ENCODE data around the gene SGMS2. TPM values are rescaled to one million over a fixed set of nuclear protein-coding genes. Genes with fewer than 3 reads are reported as not detected.
"Not testable (repeated sequence)": the region's sequence is repeated elsewhere in the genome, so short reads cannot be mapped to it uniquely, and the experiment has no call there.

The SGMS2 gene
- total RNA-seq, 2 experiments from 2014 or later: 0.42 to 0.46 TPM

DNA sequence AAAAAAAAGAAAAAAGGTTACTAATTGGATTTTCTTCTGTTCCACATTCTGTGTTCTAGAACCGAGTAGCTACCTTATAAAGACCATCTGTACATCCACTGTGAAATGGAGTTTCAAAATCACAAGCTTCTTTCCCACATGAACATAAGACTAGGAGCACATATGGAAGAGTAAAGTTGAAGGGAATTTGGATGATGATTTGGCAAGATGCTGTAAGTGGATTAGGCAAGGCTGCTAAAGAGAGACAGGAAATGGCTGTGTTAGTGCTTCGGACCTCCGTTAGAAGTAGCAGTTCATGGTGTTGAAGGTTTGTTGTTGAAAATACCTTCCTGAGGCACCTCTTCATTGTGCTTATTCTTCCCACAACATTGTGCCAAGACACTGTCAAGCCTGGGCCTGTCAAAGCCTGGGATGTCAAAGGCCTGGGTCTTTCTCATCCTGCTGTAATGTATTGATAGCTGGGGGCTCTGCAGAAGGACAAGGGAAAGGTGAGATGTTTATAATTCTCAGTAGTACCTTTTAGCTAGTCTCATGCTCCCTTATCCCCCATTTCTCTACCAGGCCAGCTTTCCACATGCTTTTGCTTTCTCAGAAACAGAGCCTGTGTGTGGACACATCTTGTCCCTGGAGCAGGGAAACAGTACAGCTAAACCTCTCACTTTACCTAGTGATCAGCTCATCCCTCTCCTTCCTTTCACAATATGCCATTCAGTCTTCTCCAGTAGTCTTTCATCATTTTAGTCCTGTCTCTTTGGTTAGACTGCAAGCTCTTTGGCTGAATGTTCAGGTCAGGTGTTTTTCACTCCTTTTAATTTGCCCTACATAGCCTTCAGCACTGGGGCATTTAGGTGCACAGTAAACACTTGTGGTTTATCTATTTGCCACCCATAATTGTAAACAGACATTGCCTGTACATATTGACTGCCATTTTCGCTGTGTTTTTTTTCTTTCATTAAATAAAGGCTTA lies 68.7 kb downstream of the SGMS2 start:
- Mint-ChIP-seq H3K4me1 (peaks cover 6% of the 10 kb centered on the region), H3K4me3 (no peak overlapping the region), H3K27me3 (peaks cover 7% of the 10 kb centered on the region), H3K9me3 (peaks cover 9% of the 10 kb centered on the region), H3K27ac (no peak overlapping the region), H3K36me3 (ENCODE audit: low read depth) (no peaks in the 10 kb centered on the region)
- ChIA-PET POLR2A (interaction anchor here (0.7 kb wide), 1 partner anchor 8 kb away, joined by 4 read pairs; no protein-coding TSS in a partner anchor), CTCF (interaction anchor here (1.1 kb wide), 1 partner anchor 24 kb away, joined by 3 read pairs; no protein-coding TSS in a partner anchor)
- DNase-seq: no peak

DNA sequence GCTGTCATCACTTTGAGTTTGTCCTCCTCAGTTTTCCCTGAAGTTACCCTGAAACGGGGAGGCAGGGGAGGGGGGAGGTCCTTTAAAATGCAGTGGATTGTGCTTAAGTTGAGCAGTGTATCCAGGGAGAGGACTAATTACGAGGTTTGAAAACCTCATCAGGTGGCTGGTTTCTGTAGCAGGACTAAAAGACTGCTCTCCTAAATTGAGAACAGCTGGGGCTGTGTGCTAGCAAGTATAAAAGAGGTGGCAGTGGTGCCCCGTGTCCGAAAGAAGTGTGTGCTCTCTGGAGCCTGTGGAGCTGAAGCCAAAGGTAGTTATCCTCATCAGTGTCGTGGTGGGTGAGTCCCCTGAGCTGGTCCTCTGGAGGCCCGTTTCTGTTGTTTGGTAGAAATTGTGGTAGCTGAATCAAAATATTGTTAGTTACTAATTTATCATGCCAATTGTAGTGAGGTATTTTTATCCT lies 69.4 kb downstream of the SGMS2 start:
- H3K4me1 Mint-ChIP-seq: peaks cover 6% of the 10 kb centered on the region
- ChIA-PET POLR2A (interaction anchor here (0.7 kb wide), 1 partner anchor 8 kb away, joined by 4 read pairs; no protein-coding TSS in a partner anchor), CTCF (interaction anchor here (1.1 kb wide), 1 partner anchor 25 kb away, joined by 3 read pairs; no protein-coding TSS in a partner anchor)
- no peaks in the 10 kb centered on the region for H3K36me3 Mint-ChIP-seq (ENCODE audit: low read depth)
- H3K27ac Mint-ChIP-seq: no peak overlapping the region
- H3K9me3 Mint-ChIP-seq: peaks cover 7% of the 10 kb centered on the region
- peaks cover 7% of the 10 kb centered on the region for H3K27me3 Mint-ChIP-seq
- no peak overlapping the region for H3K4me3 Mint-ChIP-seq
- no peak for DNase-seq

DNA sequence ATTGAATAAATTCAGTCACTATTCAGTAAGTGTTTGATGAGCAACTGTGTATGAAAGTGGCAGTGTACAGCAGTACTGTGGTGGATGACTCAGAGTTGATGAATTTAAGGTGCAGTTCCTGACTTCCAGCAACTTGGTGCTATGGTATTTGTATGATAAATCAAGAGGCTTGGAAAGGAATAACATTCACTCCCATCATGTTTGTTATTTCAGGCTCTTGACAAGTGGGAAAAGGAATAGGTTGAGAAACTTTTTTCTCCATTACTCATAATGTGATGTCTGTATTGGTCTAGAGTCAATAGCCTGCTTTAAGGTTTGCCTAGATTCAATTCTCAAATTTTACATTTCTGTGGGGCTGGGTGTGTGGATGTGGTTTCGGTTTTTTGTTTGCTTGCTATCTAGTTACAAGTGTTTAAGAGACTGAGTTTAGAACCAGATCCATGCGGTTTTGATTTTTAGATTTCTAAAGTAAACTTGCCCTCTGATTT lies 71.5 kb downstream of the SGMS2 start:
- POLR2A ChIA-PET: no interaction called here
- no peak for DNase-seq
- peaks cover 3% of the 10 kb centered on the region for H3K9me3 Mint-ChIP-seq

DNA sequence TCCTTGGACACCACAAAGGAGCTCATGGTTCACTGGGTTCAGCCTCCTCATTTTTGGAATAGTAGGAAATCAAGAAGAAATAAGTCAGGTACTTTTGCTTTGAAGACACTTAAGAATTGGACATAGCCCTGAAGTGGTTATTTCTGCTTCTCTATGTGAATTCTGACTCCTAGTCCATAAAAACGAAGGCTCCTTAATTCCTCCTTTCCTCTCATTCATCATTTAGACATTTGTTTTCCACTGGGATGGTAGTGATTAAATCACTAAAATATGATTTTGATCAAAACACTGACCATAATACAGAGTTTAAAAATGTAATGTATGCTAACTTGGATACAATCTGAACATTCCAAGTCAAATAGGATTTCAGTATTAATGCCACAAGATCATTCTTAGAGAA lies 71.9 kb downstream of the SGMS2 start:
- Mint-ChIP-seq H3K27ac (no peak overlapping the region), H3K36me3 (ENCODE audit: low read depth) (no peaks in the 10 kb centered on the region), H3K9me3 (peaks cover 3% of the 10 kb centered on the region), H3K27me3 (peaks cover 17% of the 10 kb centered on the region), H3K4me1 (peaks cover 6% of the 10 kb centered on the region), H3K4me3 (no peak overlapping the region)
- ChIA-PET CTCF (no interaction called here), POLR2A (no interaction called here)
- no peak for DNase-seq

More for the DNA sequence above, 71.5 kb downstream of the SGMS2 start:
- CTCF ChIA-PET: interaction anchor here (0.6 kb wide), 1 partner anchor 834 kb away, joined by 3 read pairs; no protein-coding TSS in a partner anchor
- Mint-ChIP-seq H3K27ac (no peak overlapping the region), H3K36me3 (ENCODE audit: low read depth) (no peaks in the 10 kb centered on the region), H3K4me3 (no peak overlapping the region), H3K27me3 (peaks cover 13% of the 10 kb centered on the region), H3K4me1 (peaks cover 6% of the 10 kb centered on the region)

DNA sequence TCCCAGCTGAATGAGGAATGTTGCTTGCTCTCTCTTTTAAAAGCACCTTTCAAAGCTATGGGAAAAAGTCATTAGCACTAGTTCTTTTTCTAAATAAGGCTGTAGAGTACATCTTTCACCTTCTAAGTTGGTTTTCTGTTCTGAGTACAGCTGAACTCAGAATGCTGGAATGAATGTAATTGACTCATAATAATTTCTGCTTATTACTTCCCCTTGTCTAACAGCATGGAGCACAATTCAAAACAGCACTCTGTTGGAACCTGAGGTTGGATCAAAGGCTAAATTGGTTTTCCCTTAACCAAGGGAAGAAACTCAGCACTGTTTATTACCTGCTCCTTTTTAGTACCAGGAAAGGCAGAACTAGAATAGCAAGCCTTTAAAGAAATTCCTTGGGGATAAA lies 73.1 kb downstream of the SGMS2 start:
- Mint-ChIP-seq H3K27ac (no peak overlapping the region), H3K4me1 (peaks cover 6% of the 10 kb centered on the region), H3K27me3 (peaks cover 17% of the 10 kb centered on the region), H3K4me3 (no peak overlapping the region), H3K9me3 (no peaks in the 10 kb centered on the region), H3K36me3 (ENCODE audit: low read depth) (no peaks in the 10 kb centered on the region)
- no peak for DNase-seq
- POLR2A ChIA-PET: interaction anchor here (0.6 kb wide), 1 partner anchor 12 kb away, joined by 3 read pairs; no protein-coding TSS in a partner anchor
- CTCF ChIA-PET: no interaction called here

DNA sequence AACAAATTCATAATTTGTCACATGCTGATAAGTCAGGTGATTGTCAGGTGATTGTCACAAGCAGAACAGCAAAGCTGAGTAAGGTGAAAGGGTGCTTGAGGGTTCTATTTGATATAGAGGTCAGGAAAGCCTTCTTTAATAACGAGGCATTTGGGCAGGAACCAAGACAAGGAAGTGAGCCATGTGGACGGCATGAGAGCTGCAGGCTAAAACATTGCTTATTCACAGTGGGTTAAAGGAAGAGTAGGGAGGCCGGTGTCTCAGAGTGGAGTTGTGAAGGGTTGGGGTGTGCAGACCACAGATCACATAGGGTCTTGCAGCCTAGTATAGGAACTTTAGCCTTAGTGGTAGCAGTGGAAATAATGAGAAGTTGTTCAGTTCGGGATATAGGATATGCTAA lies 75.3 kb downstream of the SGMS2 start:
- Mint-ChIP-seq H3K4me1 (peaks cover 6% of the 10 kb centered on the region), H3K9me3 (peaks cover 6% of the 10 kb centered on the region), H3K36me3 (ENCODE audit: low read depth) (no peaks in the 10 kb centered on the region), H3K27ac (no peak overlapping the region), H3K4me3 (no peak overlapping the region), H3K27me3 (peaks cover 18% of the 10 kb centered on the region)
- CTCF ChIA-PET: no interaction called here
- no peak for DNase-seq
- POLR2A ChIA-PET: interaction anchor here (0.6 kb wide), 1 partner anchor 1376 kb away, joined by 3 read pairs; no protein-coding TSS in a partner anchor

DNA sequence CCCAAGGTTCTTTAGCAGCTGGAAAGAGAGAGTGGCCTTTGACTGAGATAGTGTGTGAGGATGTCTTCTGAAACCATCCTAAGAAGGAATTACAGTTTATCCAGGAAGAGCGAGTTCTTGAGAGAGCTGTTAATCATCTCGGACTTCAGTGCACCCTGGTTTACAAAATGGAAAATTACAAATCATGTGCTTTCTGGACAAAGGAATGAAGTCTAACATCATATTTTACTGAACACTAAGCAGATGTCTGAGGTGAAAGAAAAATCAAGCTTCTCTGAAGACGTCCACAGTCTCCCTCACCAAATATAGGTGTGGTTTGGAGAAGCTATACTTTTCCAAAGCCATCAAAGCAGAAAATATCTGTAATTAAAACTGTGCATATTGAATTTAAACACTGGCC lies 75.8 kb downstream of the SGMS2 start:
- Mint-ChIP-seq H3K27me3 (peaks cover 14% of the 10 kb centered on the region), H3K27ac (no peak overlapping the region), H3K4me3 (no peak overlapping the region), H3K9me3 (peaks cover 6% of the 10 kb centered on the region), H3K4me1 (peaks cover 6% of the 10 kb centered on the region), H3K36me3 (ENCODE audit: low read depth) (no peaks in the 10 kb centered on the region)
- POLR2A ChIA-PET: interaction anchor here (0.6 kb wide), 1 partner anchor 1376 kb away, joined by 3 read pairs; no protein-coding TSS in a partner anchor
- CTCF ChIA-PET: no interaction called here
- DNase-seq: no peak

DNA sequence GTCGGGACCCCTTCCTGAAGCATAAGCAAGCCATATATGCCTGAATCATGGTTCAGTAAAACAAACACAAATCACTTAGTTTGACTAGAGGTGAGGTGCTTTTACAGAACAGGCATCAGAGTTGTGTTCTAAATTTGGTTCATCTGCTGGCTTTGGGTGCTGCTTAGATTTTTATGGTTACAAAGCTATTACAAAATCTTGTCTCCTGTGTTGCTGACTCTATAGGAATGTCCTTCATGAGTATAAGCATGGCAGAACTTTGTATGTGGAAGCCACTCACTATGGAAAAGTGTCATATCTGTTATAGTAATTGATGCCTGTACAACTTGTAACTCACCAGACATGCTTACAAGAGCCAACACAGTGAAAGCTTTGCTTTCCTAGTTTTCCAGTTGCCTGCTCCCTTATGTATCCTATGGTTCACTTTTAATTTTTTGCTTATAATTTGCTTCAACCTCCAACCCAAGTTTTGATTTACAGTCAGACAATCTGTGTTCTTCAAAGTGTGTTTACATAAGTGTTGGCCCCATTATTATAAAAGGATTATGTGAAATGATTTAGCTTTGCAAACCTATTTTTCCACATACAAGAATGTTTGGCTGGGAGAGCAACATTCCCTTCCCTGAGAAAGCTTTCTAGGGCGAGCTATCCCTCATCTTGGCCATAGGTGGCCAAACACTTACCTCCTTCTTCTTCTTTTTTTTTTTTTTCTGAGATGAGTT lies 76.6 kb downstream of the SGMS2 start:
- H3K36me3 Mint-ChIP-seq (ENCODE audit: low read depth): no peaks in the 10 kb centered on the region
- peaks cover 6% of the 10 kb centered on the region for H3K9me3 Mint-ChIP-seq
- DNase-seq: no peak
- ChIA-PET CTCF (interaction anchor here (0.6 kb wide), 1 partner anchor 57 kb away, joined by 4 read pairs; no protein-coding TSS in a partner anchor), POLR2A (no interaction called here)
- H3K27ac Mint-ChIP-seq: no peak overlapping the region
- H3K4me1 Mint-ChIP-seq: peaks cover 3% of the 10 kb centered on the region
- H3K27me3 Mint-ChIP-seq: peaks cover 14% of the 10 kb centered on the region
- no peak overlapping the region for H3K4me3 Mint-ChIP-seq

DNA sequence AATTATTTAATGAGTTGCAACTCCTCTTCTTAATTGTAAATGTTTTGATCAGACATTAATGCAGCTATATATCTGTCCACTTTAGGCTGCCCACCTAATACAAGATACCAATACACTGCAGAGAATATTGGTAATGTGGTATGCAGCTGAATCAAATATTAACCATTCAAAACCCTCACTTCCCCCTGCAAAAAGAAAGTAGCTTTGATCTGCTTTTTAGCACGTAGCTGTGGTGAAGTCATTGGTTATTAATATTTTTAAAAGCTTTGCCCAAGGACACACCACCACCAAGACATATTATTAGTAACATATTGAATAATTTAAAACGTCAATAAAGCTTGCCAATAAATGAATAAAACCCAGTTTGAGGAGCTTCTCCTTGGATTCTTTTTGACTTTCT lies 78.0 kb downstream of the SGMS2 start:
- no peak overlapping the region for H3K4me3 Mint-ChIP-seq
- DNase-seq: no peak
- H3K27ac Mint-ChIP-seq: no peak overlapping the region
- ChIA-PET CTCF (no interaction called here), POLR2A (no interaction called here)
- no peaks in the 10 kb centered on the region for H3K36me3 Mint-ChIP-seq (ENCODE audit: low read depth)
- H3K27me3 Mint-ChIP-seq: peaks cover 12% of the 10 kb centered on the region
- H3K4me1 Mint-ChIP-seq: no peaks in the 10 kb centered on the region
- peaks cover 6% of the 10 kb centered on the region for H3K9me3 Mint-ChIP-seq

DNA sequence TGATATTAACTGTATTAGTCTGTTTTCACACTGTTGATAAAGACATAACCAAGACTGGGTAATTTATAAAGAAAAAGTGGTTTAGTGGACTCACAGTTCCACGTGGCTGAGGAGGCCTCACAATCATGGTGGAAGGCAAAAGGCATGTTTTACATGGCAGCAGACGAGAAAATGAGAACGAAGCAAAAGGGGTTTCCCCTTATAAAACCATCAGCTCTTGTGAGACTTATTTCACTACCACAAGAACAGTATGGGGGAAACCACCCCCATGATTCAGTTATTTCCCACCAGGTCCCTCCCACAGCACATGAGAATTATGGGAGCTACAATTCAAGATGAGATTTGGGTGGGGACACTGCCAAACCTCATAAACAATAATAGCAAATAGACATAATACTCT lies 80.3 kb downstream of the SGMS2 start:
- DNase-seq; CTCF ChIA-PET; H3K4me1 Mint-ChIP-seq; H3K9me3 Mint-ChIP-seq; H3K27ac Mint-ChIP-seq; H3K27me3 Mint-ChIP-seq; H3K4me3 Mint-ChIP-seq; H3K36me3 Mint-ChIP-seq (ENCODE audit: low read depth); POLR2A ChIA-PET: not testable (repeated sequence)

DNA sequence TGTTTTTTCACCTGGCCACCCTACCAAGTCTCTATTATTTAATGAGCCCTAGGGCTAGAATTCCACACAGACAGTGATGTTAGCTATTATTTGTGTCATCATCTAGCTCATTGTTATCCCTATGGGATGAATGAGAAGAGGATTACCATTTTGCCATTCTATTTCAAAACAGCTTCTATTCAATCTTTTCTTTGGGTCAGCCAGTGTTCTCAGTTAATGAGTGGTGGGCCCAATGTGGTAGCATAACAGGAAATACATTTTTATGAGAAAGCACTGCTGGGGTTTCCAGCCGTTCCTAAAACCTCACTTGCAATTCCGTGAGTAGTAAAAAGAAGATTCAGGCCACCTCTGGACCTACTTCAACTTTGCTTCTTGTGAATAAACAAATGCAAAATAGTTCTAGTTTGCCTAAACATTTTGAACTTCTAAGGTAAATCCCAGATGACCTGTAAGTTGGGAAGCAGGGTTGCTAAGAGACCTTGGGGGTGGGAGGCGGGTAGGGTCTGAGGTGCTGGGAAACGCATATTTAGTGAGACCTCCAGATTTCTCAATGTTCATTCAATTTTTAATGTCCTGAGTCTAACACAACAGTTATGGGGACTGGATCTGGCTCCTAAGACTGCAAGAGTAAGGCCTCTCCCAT lies 81.8 kb downstream of the SGMS2 start:
- ChIA-PET CTCF (no interaction called here), POLR2A (no interaction called here)
- no peaks in the 10 kb centered on the region for H3K36me3 Mint-ChIP-seq (ENCODE audit: low read depth)
- DNase-seq: no peak
- H3K4me1 Mint-ChIP-seq: no peaks in the 10 kb centered on the region
- no peak overlapping the region for H3K27ac Mint-ChIP-seq
- H3K9me3 Mint-ChIP-seq: peaks cover 6% of the 10 kb centered on the region
- H3K4me3 Mint-ChIP-seq: no peak overlapping the region
- H3K27me3 Mint-ChIP-seq: peaks cover 2% of the 10 kb centered on the region

DNA sequence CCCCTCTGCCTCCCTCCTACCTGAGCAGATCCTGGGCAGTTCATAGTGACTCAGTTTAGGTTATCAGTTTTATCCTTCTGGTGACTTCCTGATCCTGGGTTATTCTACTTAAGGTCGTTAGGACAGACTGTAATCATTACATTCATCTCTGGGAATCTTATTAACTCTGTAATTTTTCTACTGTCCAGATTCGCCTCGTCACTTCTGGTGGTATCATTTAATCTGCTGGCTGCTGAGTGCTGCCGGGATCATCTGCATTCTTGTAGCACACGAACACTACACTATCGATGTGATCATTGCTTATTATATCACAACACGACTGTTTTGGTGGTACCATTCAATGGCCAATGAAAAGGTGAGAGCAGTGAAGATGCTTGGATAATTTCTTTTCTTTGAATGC lies 83.6 kb downstream of the SGMS2 start:
- Mint-ChIP-seq H3K36me3 (ENCODE audit: low read depth) (no peaks in the 10 kb centered on the region), H3K4me3 (no peak overlapping the region), H3K4me1 (peaks cover 2% of the 10 kb centered on the region), H3K27me3 (peaks cover 4% of the 10 kb centered on the region), H3K27ac (no peak overlapping the region), H3K9me3 (peaks cover 6% of the 10 kb centered on the region)
- POLR2A ChIA-PET: no interaction called here
- no peak for DNase-seq
- CTCF ChIA-PET: interaction anchor here (1.3 kb wide), 1 partner anchor 23 kb away, joined by 3 read pairs; the partner anchor contains the start of gene CYP2U1
